Activated naive CD4-positive, alpha-beta T cell treated with anti-CD3 and anti-CD28 coated beads, Interleukin-2, amount 50 U/mL, for 24 hours (primary cell): ENCODE results near the gene DNASE2B.

Source experiments
- H3K27ac Mint-ChIP-seq: one replicate; pipeline ENCODE4 v1.8.0; 2021; ENCODE audit warnings: mild to moderate bottlenecking, mixed read lengths
- H3K27me3 Mint-ChIP-seq: one replicate; pipeline ENCODE4 v1.8.0; 2021; ENCODE audit warnings: mixed read lengths
- H3K36me3 Mint-ChIP-seq: one replicate; pipeline ENCODE4 v1.8.0; 2021; ENCODE audit warnings: mixed read lengths
- H3K4me1 Mint-ChIP-seq: one replicate; pipeline ENCODE4 v1.8.0; 2021; ENCODE audit warnings: mixed read lengths
- H3K4me3 Mint-ChIP-seq: one replicate; pipeline ENCODE4 v1.8.0; 2021; ENCODE audit warnings: mild to moderate bottlenecking, mixed read lengths
- H3K9me3 Mint-ChIP-seq: one replicate; pipeline ENCODE4 v1.8.0; 2021; ENCODE audit warnings: mixed read lengths

The DNASE2B gene

DNA sequence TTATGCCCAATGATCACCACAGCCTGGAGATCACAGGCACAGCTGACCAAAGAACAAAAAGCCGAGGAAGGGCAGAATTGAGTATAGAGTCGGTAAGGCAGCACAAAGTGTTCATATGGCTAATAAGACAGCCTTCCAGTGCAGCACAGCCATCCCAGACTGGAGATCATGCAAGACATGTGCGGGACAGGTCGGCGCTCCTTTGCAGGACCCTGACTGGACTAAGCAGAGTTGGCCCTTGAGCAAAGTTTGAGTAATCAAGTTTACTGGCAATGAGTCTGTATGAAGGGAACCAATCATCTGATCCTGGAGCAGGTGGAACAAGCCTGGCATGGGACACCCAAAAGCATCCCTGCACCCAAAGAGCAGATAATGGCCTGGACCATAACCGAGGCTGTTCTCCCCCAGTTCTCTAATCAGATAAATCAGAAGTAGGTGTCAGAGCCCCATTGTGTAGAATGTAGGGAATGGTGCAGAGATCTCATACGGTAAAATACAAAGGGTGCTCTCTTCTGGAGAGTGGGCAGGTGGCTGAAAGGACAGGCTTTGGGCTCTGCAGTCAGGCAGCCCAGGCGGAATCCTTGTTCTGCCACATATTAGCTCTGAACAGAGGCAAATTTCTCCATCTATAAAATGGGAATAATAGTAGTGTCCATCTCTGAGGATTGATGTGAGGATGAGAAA, 10.7 kb upstream of the DNASE2B start:
- H3K27ac Mint-ChIP-seq = peak overlapping the region; percentile 56

GRCh38 chr1:84390226-84390625, 8.1 kb upstream of the DNASE2B start:
- no peak overlapping the region for H3K4me3 Mint-ChIP-seq
- H3K27ac Mint-ChIP-seq = no peak overlapping the region
- no peaks in the 10 kb centered on the region for H3K27me3 Mint-ChIP-seq
- no peaks in the 10 kb centered on the region for H3K4me1 Mint-ChIP-seq
- H3K9me3 Mint-ChIP-seq = no peaks in the 10 kb centered on the region
- no peaks in the 10 kb centered on the region for H3K36me3 Mint-ChIP-seq

More for the DNA sequence above, 10.7 kb upstream of the DNASE2B start:
- no peaks in the 10 kb centered on the region for H3K4me1 Mint-ChIP-seq
- H3K4me3 Mint-ChIP-seq = no peak overlapping the region
- no peaks in the 10 kb centered on the region for H3K36me3 Mint-ChIP-seq
- no peaks in the 10 kb centered on the region for H3K9me3 Mint-ChIP-seq
- no peaks in the 10 kb centered on the region for H3K27me3 Mint-ChIP-seq

DNA sequence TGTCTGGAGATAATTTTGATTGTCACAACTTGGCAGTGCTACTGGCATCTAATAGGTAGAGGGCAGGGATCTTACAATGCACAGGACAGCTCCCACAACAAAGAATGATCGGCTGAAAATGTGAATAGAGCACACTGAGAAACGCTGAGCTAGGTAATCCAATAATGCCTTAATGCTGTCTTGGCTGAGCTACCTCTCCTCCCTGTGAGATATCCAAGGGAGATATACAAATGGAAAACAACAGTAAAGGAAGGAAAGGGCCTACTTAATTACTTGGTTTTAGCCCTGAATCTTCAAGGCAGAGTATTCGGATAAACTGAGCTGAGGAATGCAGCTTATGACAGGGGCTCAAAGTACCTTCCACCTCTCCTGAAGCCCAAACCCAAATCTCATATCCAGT, 2.9 kb downstream of the DNASE2B start:
- H3K4me3 Mint-ChIP-seq = no peak overlapping the region
- no peak overlapping the region for H3K27ac Mint-ChIP-seq
- no peaks in the 10 kb centered on the region for H3K4me1 Mint-ChIP-seq
- no peaks in the 10 kb centered on the region for H3K36me3 Mint-ChIP-seq
- H3K9me3 Mint-ChIP-seq = no peaks in the 10 kb centered on the region
- H3K27me3 Mint-ChIP-seq = no peaks in the 10 kb centered on the region

- Mint-ChIP-seq H3K4me3 (no peak overlapping the region), H3K9me3 (no peaks in the 10 kb centered on the region), H3K27me3 (no peaks in the 10 kb centered on the region), H3K27ac (no peak overlapping the region), H3K36me3 (no peaks in the 10 kb centered on the region), H3K4me1 (no peaks in the 10 kb centered on the region)
Observed at GRCh38 chr1:84402060-84402459, 3.8 kb downstream of the DNASE2B start.

- no peaks in the 10 kb centered on the region for H3K27me3 Mint-ChIP-seq
- H3K36me3 Mint-ChIP-seq = no peaks in the 10 kb centered on the region
- no peaks in the 10 kb centered on the region for H3K9me3 Mint-ChIP-seq
- no peaks in the 10 kb centered on the region for H3K4me1 Mint-ChIP-seq
- no peak overlapping the region for H3K4me3 Mint-ChIP-seq
- H3K27ac Mint-ChIP-seq = no peak overlapping the region
Observed at GRCh38 chr1:84402501-84402900, 4.2 kb downstream of the DNASE2B start.

GRCh38 chr1:84403347-84403746, 5.1 kb downstream of the DNASE2B start:
- Mint-ChIP-seq H3K9me3 (no peaks in the 10 kb centered on the region), H3K27ac (no peak overlapping the region), H3K36me3 (no peaks in the 10 kb centered on the region), H3K4me1 (no peaks in the 10 kb centered on the region), H3K27me3 (no peaks in the 10 kb centered on the region), H3K4me3 (no peak overlapping the region)

GRCh38 chr1:84406346-84406861, 8.1 kb downstream of the DNASE2B start:
- H3K36me3 Mint-ChIP-seq = no peaks in the 10 kb centered on the region
- H3K27ac Mint-ChIP-seq = no peak overlapping the region
- no peaks in the 10 kb centered on the region for H3K27me3 Mint-ChIP-seq
- H3K4me1 Mint-ChIP-seq = no peaks in the 10 kb centered on the region
- H3K9me3 Mint-ChIP-seq = no peaks in the 10 kb centered on the region
- H3K4me3 Mint-ChIP-seq = no peak overlapping the region

- H3K27ac Mint-ChIP-seq = no peak overlapping the region
- no peaks in the 10 kb centered on the region for H3K36me3 Mint-ChIP-seq
- H3K4me1 Mint-ChIP-seq = no peaks in the 10 kb centered on the region
- H3K9me3 Mint-ChIP-seq = no peaks in the 10 kb centered on the region
- H3K4me3 Mint-ChIP-seq = no peak overlapping the region
- H3K27me3 Mint-ChIP-seq = no peaks in the 10 kb centered on the region
Observed at GRCh38 chr1:84407524-84407923, 9.2 kb downstream of the DNASE2B start.

GRCh38 chr1:84407958-84408422, 9.7 kb downstream of the DNASE2B start:
- no peaks in the 10 kb centered on the region for H3K9me3 Mint-ChIP-seq
- H3K4me3 Mint-ChIP-seq = no peak overlapping the region
- H3K36me3 Mint-ChIP-seq = no peaks in the 10 kb centered on the region
- no peaks in the 10 kb centered on the region for H3K27me3 Mint-ChIP-seq
- no peaks in the 10 kb centered on the region for H3K4me1 Mint-ChIP-seq
- H3K27ac Mint-ChIP-seq = no peak overlapping the region

- Mint-ChIP-seq H3K9me3 (no peaks in the 10 kb centered on the region), H3K27ac (no peak overlapping the region), H3K27me3 (no peaks in the 10 kb centered on the region), H3K36me3 (no peaks in the 10 kb centered on the region), H3K4me1 (no peaks in the 10 kb centered on the region), H3K4me3 (no peak overlapping the region)
Observed at GRCh38 chr1:84409888-84410287, 11.6 kb downstream of the DNASE2B start.

GRCh38 chr1:84410328-84411095, 12.2 kb downstream of the DNASE2B start:
- Mint-ChIP-seq H3K36me3 (no peaks in the 10 kb centered on the region), H3K27me3 (no peaks in the 10 kb centered on the region), H3K9me3 (no peaks in the 10 kb centered on the region), H3K4me1 (no peaks in the 10 kb centered on the region), H3K4me3 (no peak overlapping the region), H3K27ac (no peak overlapping the region)

GRCh38 chr1:84412316-84412942, 14.1 kb downstream of the DNASE2B start:
- Mint-ChIP-seq H3K4me1 (no peaks in the 10 kb centered on the region), H3K36me3 (no peaks in the 10 kb centered on the region), H3K27me3 (no peaks in the 10 kb centered on the region), H3K4me3 (no peak overlapping the region), H3K27ac (no peak overlapping the region), H3K9me3 (no peaks in the 10 kb centered on the region)

DNA sequence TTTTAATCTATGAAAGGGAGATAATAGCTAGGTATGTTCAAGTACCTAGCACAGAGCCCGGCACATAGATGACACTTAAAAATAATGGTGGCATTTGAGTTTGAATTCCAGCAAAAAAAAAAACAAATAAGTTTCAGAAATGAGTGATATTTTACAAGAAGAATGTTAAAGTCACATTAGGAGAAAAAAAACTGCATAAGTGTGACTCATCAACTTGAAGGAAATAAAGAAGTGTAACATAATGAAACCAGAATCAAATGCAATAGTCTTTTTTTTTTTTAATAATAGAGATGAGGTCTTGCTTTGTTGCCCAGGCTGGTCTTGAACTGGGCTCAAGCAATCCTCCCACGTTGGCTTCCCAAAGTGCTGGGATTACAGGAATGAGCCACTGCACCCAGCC, 17.1 kb downstream of the DNASE2B start:
- Mint-ChIP-seq H3K27me3 (no peaks in the 10 kb centered on the region), H3K4me3 (no peak overlapping the region), H3K36me3 (no peaks in the 10 kb centered on the region), H3K9me3 (no peaks in the 10 kb centered on the region), H3K27ac (no peak overlapping the region), H3K4me1 (no peaks in the 10 kb centered on the region)

- no peaks in the 10 kb centered on the region for H3K36me3 Mint-ChIP-seq
- H3K9me3 Mint-ChIP-seq = no peaks in the 10 kb centered on the region
- H3K27ac Mint-ChIP-seq = no peak overlapping the region
- H3K27me3 Mint-ChIP-seq = no peaks in the 10 kb centered on the region
- no peak overlapping the region for H3K4me3 Mint-ChIP-seq
- H3K4me1 Mint-ChIP-seq = no peaks in the 10 kb centered on the region
Observed at GRCh38 chr1:84422909-84423308, 24.6 kb downstream of the DNASE2B start.

- no peak overlapping the region for H3K4me3 Mint-ChIP-seq
- no peak overlapping the region for H3K27ac Mint-ChIP-seq
- H3K9me3 Mint-ChIP-seq = no peaks in the 10 kb centered on the region
- peaks cover 2% of the 10 kb centered on the region for H3K36me3 Mint-ChIP-seq
- H3K4me1 Mint-ChIP-seq = no peaks in the 10 kb centered on the region
- no peaks in the 10 kb centered on the region for H3K27me3 Mint-ChIP-seq
Observed at GRCh38 chr1:84424513-84425149, 26.3 kb downstream of the DNASE2B start.
